Sigmoid colon (tissue), 7 donors: ENCODE data around the gene DMPK. TPM values are rescaled to one million over a fixed set of nuclear protein-coding genes. Genes with fewer than 3 reads are reported as not detected.

Experiments used
- DNase-seq: peaks from one replicate; pipeline ENCODE4 v3.0.0-alpha.2; 2019
- H3K27ac ChIP-seq, 4 donors: fragments of 200-600 bp; sonication (generic); one replicate each; pipeline ENCODE4 v1.5.1; 2016 to 2019; ENCODE audit warnings: mild to moderate bottlenecking in 1 of 4
- H3K27me3 ChIP-seq, 3 donors: fragments of 200-600 bp; sonication (generic); one replicate each; pipeline ENCODE4 v1.5.1; 2019; ENCODE audit warnings: mild to moderate bottlenecking in 1 of 3
- H3K36me3 ChIP-seq, 4 donors: fragments of 200-600 bp; sonication (generic); one replicate each; pipeline ENCODE4 v1.5.1; 2016 to 2019
- H3K4me1 ChIP-seq, 4 donors: fragments of 200-600 bp; sonication (generic); one replicate each; pipeline ENCODE4 v1.5.1; 2017 to 2019
- H3K4me3 ChIP-seq, 4 donors: fragments of 200-600 bp; sonication (generic); one replicate each; pipeline ENCODE4 v1.5.1; 2017 to 2019; ENCODE audit warnings: mild to moderate bottlenecking in 2 of 4, moderate library complexity in 1 of 4
- H3K9me3 ChIP-seq, 4 donors: fragments of 200-600 bp in 3 of 4; sonication (generic) in 3 of 4; one replicate each; pipeline versions ENCODE4 v1.5.1 to v1.6.1; 2013 to 2019
- EP300 ChIP-seq, 4 donors: sonication (generic); formaldehyde crosslinking; IDR thresholded peaks; one replicate each; pipeline ENCODE4 v1.6.1; 2017; ENCODE audit warnings: antibody characterized with exemption in 4 of 4
- POLR2A ChIP-seq, 2 donors: fragments of 450-650 bp; IDR thresholded peaks; one replicate each; pipeline ENCODE4 v1.6.1; 2016; ENCODE audit warnings: antibody characterized with exemption in 2 of 2, mild to moderate bottlenecking in 2 of 2, moderate library complexity in 2 of 2
- POLR2AphosphoS5 ChIP-seq, 4 donors: sonication (generic); formaldehyde crosslinking; IDR thresholded peaks; one replicate each; pipeline ENCODE4 v1.6.1; 2017; ENCODE audit warnings: antibody characterized with exemption in 4 of 4
- WGBS, 2 donors: extraction: QIAGEN DNeasy Blood & Tissue Kit; methylation state at CpG; one replicate each; pipeline ENCODE4 v1.1.7; 2013; 5-methylcytosine and 5-hydroxymethylcytosine counted together
- intact Hi-C: fragments of 100-400 bp; cut with DNase I; formaldehyde crosslinking; loops from one replicate; pipeline ENCODE4 v1.15.1; 2023
- polyA plus RNA-seq, 3 donors: library from polyadenylated mRNA; stranded (reverse); fragments of 200-250 nt; gene quantifications; one replicate each; pipeline ENCODE4 v1.2.3, GENCODE V29; 2013
- total RNA-seq, 4 donors: library from RNA; depleted of rRNA; stranded (reverse); fragments of >200 nt; gene quantifications; one replicate each; pipeline ENCODE4 v1.1.0, GENCODE V29; 2016
- TF ChIP-seq, protein P1 (sequence below), 4 experiments: fragments of 450-650 bp in 3 of 4; fragments of 200-600 bp in 1 of 4; IDR thresholded peaks; one replicate each; pipeline ENCODE4 v1.5.1; 2016 to 2019; ENCODE audit warnings: antibody characterized with exemption in 4 of 4, mild to moderate bottlenecking in 3 of 4, moderate library complexity in 2 of 4
- donor health status: healthy with polysubstance abuse.
- donor health status: Bipolar disorder and iron deficiency.
- donor health status: healthy.

The DMPK gene
- total and polyA plus RNA-seq, 7 donors: 7.2 to 219 (median 62.2) TPM

DNA sequence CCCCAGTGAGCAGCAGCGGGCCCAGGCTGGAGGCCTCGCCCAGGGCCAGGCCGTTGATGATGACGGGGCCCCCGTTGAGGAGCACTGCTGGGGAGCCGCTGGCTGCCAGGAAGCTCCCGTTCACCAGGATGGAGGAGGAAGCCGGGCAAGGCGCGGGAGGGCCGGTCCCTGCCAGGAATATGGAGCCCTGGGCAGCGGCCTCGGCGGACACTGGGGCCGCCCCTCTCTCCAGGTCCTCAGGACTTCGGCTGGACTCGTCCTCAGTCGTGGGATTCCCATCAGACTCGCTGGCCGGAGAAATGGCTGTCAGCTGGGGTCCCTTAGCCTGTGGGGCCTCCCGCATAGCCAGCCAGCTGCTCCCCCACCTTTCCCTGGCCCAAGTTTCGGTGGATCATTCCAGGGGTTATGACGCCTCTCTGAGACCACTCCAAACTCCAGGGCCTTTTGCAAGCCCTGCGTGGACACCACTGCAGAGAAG lies 15.4 kb downstream of the DMPK start:
- intact Hi-C loops: loop anchor here (2.0 kb wide), 2 partner anchors 50 to 74 kb away; partner anchors contain the start of gene QPCTL

DNA sequence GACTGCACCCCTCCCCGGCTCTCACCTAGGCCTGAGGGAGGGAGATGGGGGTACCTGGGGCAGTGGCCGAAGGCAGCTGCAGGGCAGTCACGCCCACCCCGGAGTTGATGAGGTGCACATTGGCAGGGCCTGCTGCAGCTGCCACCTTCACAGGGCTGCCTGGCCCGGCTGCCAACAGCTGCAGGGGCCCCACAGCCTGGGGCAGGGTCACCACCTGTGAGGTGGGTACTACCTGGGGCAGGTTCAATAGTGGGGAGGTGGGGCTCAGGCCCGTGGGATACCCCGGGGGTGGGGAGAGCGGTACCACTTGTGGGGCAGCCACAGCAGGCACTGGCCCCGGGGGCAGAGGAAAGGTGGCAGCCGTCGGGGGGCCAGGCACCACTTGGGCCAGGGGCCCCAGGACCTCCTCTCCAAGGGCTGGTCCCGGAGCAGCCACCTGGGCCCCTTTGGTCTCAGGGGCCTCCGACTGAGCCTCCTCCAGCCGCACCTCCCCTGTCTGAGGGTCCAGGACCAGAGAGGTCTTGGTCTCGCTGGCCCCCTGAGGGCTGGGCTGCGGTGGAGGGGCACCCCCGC lies 15.9 kb downstream of the DMPK start:
- TF ChIP-seq, protein P1, sequence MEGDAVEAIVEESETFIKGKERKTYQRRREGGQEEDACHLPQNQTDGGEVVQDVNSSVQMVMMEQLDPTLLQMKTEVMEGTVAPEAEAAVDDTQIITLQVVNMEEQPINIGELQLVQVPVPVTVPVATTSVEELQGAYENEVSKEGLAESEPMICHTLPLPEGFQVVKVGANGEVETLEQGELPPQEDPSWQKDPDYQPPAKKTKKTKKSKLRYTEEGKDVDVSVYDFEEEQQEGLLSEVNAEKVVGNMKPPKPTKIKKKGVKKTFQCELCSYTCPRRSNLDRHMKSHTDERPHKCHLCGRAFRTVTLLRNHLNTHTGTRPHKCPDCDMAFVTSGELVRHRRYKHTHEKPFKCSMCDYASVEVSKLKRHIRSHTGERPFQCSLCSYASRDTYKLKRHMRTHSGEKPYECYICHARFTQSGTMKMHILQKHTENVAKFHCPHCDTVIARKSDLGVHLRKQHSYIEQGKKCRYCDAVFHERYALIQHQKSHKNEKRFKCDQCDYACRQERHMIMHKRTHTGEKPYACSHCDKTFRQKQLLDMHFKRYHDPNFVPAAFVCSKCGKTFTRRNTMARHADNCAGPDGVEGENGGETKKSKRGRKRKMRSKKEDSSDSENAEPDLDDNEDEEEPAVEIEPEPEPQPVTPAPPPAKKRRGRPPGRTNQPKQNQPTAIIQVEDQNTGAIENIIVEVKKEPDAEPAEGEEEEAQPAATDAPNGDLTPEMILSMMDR (IDR thresholded peaks at IDR 0.05): no peak
- no peak for TF ChIP-seq POLR2A (IDR thresholded peaks at IDR 0.05)
- no peak for TF ChIP-seq POLR2AphosphoS5 (IDR thresholded peaks at IDR 0.05)
- TF ChIP-seq EP300 (IDR thresholded peaks at IDR 0.05): no peak
- peaks cover 0 to 4% (median 1%) of the 10 kb centered on the region in 4 donors for H3K36me3 ChIP-seq
- WGBS, 2 donors: 55 to 72% methylated on average over 17 of the region's 17 CpGs
- peak overlapping the region; percentile 89 to 99 (median 98) for H3K27ac ChIP-seq
- intact Hi-C loops: loop anchor here (2.0 kb wide), 2 partner anchors 50 to 74 kb away; partner anchors contain the start of gene QPCTL
- DNase-seq: peak; percentile 71
- no peaks in the 10 kb centered on the region for H3K9me3 ChIP-seq
- peaks cover 3 to 65% (median 48%) of the 10 kb centered on the region in 4 donors for H3K4me1 ChIP-seq
- H3K4me3 ChIP-seq: peak overlapping the region; percentile 64 to 93 (median 84)
- no peaks in the 10 kb centered on the region for H3K27me3 ChIP-seq

More for the DNA sequence above, 15.4 kb downstream of the DMPK start:
- H3K36me3 ChIP-seq: peaks cover 0 to 10% (median 4%) of the 10 kb centered on the region in 4 donors
- no peaks in the 10 kb centered on the region for H3K27me3 ChIP-seq
- DNase-seq: peak; percentile 78
- H3K4me1 ChIP-seq: peaks cover 3 to 68% (median 52%) of the 10 kb centered on the region in 4 donors
- peak overlapping the region; percentile 89 to 99 (median 98) for H3K27ac ChIP-seq
- no peaks in the 10 kb centered on the region for H3K9me3 ChIP-seq
- WGBS, 2 donors: 17 to 57% methylated on average over 24 of the region's 24 CpGs
- H3K4me3 ChIP-seq: peak overlapping the region; percentile 64 to 93 (median 84)
- no peak for TF ChIP-seq EP300 (IDR thresholded peaks at IDR 0.05)
- no peak for TF ChIP-seq POLR2A (IDR thresholded peaks at IDR 0.05)
- no peak for TF ChIP-seq POLR2AphosphoS5 (IDR thresholded peaks at IDR 0.05)
- TF ChIP-seq, protein P1 (IDR thresholded peaks at IDR 0.05): no peak

DNA sequence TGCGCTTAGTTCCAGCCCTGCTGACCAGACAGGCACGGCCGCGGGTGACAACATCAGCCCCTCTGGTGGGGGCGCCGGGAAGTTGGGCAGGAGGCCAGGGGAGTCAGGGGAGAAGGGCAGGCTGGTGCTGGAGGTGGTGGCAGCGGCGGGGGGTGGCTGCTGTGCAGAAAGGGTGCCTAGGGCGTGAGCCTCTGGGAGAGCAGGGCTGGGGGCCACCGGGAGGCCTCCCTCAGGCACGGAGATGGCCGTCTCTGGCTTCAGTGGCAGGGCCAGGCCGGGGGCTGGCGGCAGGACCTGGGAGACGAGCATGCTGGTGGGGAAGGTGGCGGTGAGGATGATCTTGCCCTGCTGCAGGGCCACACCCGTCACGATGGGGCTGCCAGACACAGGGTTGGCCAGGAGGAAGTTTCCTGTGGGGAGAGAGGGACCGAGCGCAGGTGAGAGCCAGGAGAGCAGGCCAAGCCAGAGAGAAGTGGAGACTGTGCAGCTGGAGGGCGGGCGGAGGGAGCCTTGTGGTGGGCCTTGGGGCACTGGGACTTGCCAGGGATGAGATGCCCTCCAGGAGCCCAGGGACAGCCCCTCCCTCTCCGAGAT lies 16.5 kb downstream of the DMPK start:
- H3K36me3 ChIP-seq: no peaks in the 10 kb centered on the region
- no peaks in the 10 kb centered on the region for H3K27me3 ChIP-seq
- 79 to 80% methylated on average over 23 of the region's 23 CpGs for WGBS, 2 donors
- intact Hi-C loops: loop anchor here (2.0 kb wide), 2 partner anchors 49 to 73 kb away; partner anchors contain the start of gene QPCTL
- H3K4me1 ChIP-seq: peaks cover 3 to 60% (median 42%) of the 10 kb centered on the region in 4 donors
- H3K27ac ChIP-seq: peak overlapping the region; percentile 89 to 99 (median 98)
- TF ChIP-seq EP300 (IDR thresholded peaks at IDR 0.05): no peak
- TF ChIP-seq, protein P1 (IDR thresholded peaks at IDR 0.05): no peak
- no peak for TF ChIP-seq POLR2AphosphoS5 (IDR thresholded peaks at IDR 0.05)
- TF ChIP-seq POLR2A (IDR thresholded peaks at IDR 0.05): no peak
- DNase-seq: peak; percentile 72
- H3K4me3 ChIP-seq: peak overlapping the region in 3 of 4 donors; percentile 80 to 93 (median 89)
- H3K9me3 ChIP-seq: no peaks in the 10 kb centered on the region

DNA sequence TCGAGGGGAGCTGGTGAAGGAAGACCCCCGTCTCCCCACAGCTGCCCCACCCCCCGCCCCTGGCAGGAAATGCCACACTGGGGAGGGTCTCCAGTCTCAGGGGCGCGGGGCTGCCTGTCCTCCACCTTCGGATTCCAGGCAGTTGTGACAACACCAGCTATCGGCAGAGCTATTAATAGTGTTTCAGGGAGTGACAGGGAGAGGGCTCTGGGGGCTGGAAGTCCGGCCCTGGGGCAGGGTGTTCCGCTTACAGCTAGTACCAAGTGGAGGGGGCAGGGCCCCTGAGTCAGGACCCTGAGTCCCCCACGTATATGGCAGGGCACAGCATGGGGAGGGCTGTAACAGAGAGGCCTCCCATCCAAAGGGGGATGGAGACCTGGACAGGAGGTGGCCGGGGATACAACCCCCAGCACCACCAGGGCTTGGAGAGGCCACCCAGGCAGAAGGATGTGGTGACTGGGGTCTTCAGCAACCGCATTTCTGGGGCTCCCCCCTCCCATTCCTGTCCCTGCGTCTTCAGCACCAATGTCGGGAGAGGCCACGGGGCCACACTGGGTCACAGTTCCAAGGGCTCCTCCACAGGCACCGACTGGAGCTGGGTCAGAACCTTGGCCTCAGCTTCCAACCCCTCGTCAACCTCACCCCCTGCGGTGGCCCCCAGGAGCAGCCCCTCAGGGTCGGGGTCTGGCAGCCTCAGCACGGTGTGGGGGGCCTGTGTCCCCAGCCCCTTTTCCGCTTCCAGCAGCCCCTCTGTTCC lies 17.2 kb downstream of the DMPK start:
- no peaks in the 10 kb centered on the region for H3K9me3 ChIP-seq
- no peaks in the 10 kb centered on the region for H3K27me3 ChIP-seq
- H3K36me3 ChIP-seq: no peaks in the 10 kb centered on the region
- peaks cover 3 to 54% (median 41%) of the 10 kb centered on the region in 4 donors for H3K4me1 ChIP-seq
- H3K4me3 ChIP-seq: no peak overlapping the region
- WGBS, 2 donors: 61 to 80% methylated on average over 21 of the region's 21 CpGs
- DNase-seq: peak; percentile 68
- H3K27ac ChIP-seq: peak overlapping the region; percentile 89 to 99 (median 98)
- intact Hi-C loops: no loop called here
- TF ChIP-seq, protein P1 (IDR thresholded peaks at IDR 0.05): no peak
- TF ChIP-seq POLR2AphosphoS5 (IDR thresholded peaks at IDR 0.05): peak in 1 of 4 donors; percentile 26
